Measurements from ENCODE around the gene DLL1.

The DLL1 gene

DNA sequence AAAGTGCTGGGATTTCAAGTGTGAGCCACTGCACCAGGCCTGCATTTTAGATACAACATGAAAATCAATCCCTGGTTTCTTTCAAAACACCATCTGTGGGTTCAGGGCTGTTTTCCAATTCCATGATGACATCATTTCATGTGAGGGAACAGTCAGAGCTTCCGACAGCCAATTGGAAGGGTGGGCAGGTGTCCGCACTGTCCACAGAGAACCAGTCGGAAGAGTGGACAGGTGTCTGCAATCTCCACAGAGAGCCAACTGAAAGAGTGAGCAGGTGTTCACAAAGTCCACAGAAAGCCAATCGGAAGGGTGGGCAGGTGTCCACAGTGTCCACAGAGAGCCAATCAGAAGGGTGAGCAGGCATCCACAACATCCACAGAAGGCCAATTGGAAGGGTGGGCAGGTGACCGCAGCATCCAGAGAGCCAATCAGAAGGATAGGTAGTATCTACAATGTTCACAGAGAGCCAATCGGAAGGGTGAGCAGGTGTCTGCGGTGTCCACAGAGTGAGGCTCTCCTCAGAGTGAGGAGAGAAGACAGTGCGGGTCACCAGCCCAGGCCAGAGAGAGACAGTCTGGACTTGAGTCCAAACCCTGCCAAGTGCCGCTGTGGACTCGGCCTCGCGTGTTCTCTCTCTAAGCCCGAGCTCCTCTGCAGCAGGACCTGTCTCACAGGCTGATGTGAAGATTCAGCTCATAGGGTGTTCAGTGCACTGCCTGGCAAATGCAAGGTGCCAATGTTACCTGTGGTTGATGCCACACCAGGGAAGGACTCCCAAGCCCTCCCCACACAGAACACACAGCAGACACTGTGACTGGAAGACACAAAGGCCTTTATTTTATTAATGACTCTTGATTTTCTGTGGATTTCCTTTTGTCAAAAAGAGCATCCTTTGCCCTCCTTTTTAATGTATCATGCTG is 57.3 kb downstream of the DLL1 start:
- no peak for DNase-seq (ENCODE audit: low read depth, low spot score)
